H54 (cell line): ENCODE measurements around the gene NANOGP8.
"Not testable (repeated sequence)": the region's sequence is repeated elsewhere in the genome, so short reads cannot be mapped to it uniquely, and the experiment has no call there.

Source experiments
- DNase-seq: peaks from one replicate; pipeline ENCODE4 v3.0.0; 2011; ENCODE audit warnings: low spot score, mixed read lengths; ENCODE audit not compliant: insufficient read length
- FAIRE-seq: peaks from 3 replicates; lab custom pipeline; 2011; peaks lifted over from hg19 to GRCh38; lab: Jason Lieb, UNC
- POLR2A ChIP-seq: IDR thresholded peaks from 2 replicates; pipeline ENCODE4 v1.6.1; 2011; ENCODE audit warnings: low read depth, mild to moderate bottlenecking, low read length

NANOGP8 gene

GRCh38 chr15:35085176-35085919 is at the start of gene NANOGP8:
Gene NANOGP8, minus strand, starts transcription at chr15:35085295. Its CDS starts 185 bp downstream, at chr15:35085110.
- not testable (repeated sequence) for DNase-seq, FAIRE-seq

GRCh38 chr15:35134299-35134698 is 49.2 kb upstream of the NANOGP8 start:
- TF ChIP-seq POLR2A, result no peak
- no peak for DNase-seq
- FAIRE-seq, result no peak

- DNase-seq, result no peak
- FAIRE-seq, result no peak
- no peak for TF ChIP-seq POLR2A
Measured at GRCh38 chr15:35130245-35130644, 45.1 kb upstream of the NANOGP8 start.

- FAIRE-seq (no peak), DNase-seq (no peak)
- TF ChIP-seq POLR2A, result no peak
Measured at GRCh38 chr15:35129361-35129760, 44.3 kb upstream of the NANOGP8 start.

GRCh38 chr15:35127717-35128116 is 42.6 kb upstream of the NANOGP8 start:
- no peak for FAIRE-seq
- DNase-seq, result no peak
- no peak for TF ChIP-seq POLR2A

- no peak for FAIRE-seq
Measured at GRCh38 chr15:35126236-35126635, 41.1 kb upstream of the NANOGP8 start.

GRCh38 chr15:35123743-35124142 is 38.6 kb upstream of the NANOGP8 start:
- no peak for DNase-seq
- FAIRE-seq, result no peak
- TF ChIP-seq POLR2A, result no peak

More at GRCh38 chr15:35126236-35126635, 41.1 kb upstream of the NANOGP8 start:
- no peak for DNase-seq
- no peak for TF ChIP-seq POLR2A

- FAIRE-seq (no peak), DNase-seq (no peak)
- TF ChIP-seq POLR2A, result no peak
Measured at GRCh38 chr15:35121611-35122359, 36.7 kb upstream of the NANOGP8 start.

- TF ChIP-seq POLR2A, result no peak
- FAIRE-seq (no peak), DNase-seq (no peak)
Measured at GRCh38 chr15:35120173-35120572, 35.1 kb upstream of the NANOGP8 start.

GRCh38 chr15:35118960-35119359 is 33.9 kb upstream of the NANOGP8 start:
- FAIRE-seq, result no peak
- DNase-seq, result no peak
- TF ChIP-seq POLR2A, result no peak

GRCh38 chr15:35117543-35118265 is 32.6 kb upstream of the NANOGP8 start:
- TF ChIP-seq POLR2A, result no peak
- no peak for DNase-seq
- FAIRE-seq, result no peak

GRCh38 chr15:35115155-35115725 is 30.1 kb upstream of the NANOGP8 start:
- no peak for FAIRE-seq
- no peak for TF ChIP-seq POLR2A
- no peak for DNase-seq

GRCh38 chr15:35112346-35112745 is 27.3 kb upstream of the NANOGP8 start:
- FAIRE-seq (no peak), DNase-seq (no peak)

GRCh38 chr15:35111861-35112260 is 26.8 kb upstream of the NANOGP8 start:
- FAIRE-seq, result no peak
- TF ChIP-seq POLR2A, result no peak
- no peak for DNase-seq

More at GRCh38 chr15:35112346-35112745, 27.3 kb upstream of the NANOGP8 start:
- no peak for TF ChIP-seq POLR2A

GRCh38 chr15:35108453-35108852 is 23.4 kb upstream of the NANOGP8 start:
- no peak for FAIRE-seq
- no peak for TF ChIP-seq POLR2A
- no peak for DNase-seq
